ENCODE measurements around the gene SOX8.
"Not testable (repeated sequence)": the region's sequence is repeated elsewhere in the genome, so short reads cannot be mapped to it uniquely, and the experiment has no call there.

The SOX8 gene

DNA sequence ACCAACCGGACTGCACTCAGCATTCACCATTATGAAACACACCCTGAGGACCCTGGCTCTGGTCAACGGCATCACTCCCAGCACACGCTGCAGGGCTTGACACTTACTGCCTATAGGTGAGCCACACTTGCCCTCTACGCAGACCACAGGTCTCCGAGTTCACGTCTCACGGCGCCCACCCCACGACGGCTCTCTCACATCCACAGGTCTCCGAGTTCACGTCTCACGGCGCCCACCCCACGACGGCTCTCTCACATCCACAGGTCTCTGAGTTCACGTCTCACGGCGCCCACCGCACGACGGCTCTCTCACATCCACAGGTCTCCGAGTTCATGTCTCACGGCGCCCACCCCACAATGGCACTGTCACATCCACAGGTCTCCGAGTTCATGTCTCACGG, 25.8 kb upstream of the SOX8 start:
- DNase-seq (ENCODE audit: low read depth): not testable (repeated sequence)

DNA sequence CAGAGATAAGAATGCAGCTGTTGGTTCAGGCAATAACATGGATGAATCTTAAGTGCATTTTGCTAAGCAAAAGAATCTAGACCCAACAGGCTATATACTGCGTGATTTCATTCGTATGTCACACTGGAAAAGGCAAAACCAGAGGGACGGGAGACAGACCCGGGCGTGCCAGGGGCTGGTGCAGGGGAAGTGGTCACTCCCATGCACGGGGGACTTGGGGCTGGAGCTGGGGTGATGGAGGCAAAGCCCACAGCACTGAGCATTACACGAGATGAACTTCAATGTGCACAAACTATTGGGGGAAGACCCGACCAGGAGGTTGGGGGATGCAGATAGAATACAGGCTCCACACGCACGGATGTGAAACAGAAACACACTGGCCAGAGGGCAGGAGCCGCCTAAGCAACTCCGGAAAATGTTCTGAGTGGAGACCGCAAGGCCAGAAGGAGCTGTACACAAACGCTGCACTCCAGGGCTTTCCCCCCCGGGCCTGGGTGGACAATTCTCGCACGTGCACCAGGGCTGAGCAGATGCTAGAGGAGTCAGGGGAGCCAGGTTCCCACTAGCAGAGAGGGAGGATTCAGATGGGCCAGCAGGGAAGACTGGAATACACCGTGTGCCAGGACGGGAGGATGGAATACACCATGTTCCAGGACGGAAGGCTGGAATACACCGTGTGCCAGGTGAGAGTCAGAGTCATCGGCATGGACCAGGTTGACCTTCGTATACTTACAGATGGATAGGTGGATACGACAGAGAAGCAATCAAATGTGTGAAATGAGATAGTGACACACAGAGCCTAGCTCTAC, 22.1 kb upstream of the SOX8 start:
- DNase-seq (ENCODE audit: low read depth): no peak

DNA sequence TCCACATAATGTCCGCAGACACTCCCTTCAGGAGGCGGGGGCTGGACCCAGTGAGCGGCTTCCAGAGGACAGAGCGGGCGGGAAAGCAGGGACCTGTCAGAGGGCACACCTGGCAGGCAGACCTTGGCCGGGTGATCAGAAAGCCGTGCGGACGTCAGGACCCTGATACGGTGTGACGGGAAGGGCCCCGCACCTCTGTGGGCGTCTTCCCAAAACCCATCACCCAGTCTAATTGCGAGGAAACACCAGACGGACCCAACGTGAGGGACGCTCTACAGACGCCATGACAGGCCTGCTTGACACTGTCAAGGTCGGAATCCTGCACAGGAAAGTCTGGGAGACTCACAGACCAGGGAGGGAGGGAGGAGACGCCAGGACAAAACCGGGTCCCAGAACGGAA, 19.2 kb upstream of the SOX8 start:
- DNase-seq (ENCODE audit: low read depth): no peak

DNA sequence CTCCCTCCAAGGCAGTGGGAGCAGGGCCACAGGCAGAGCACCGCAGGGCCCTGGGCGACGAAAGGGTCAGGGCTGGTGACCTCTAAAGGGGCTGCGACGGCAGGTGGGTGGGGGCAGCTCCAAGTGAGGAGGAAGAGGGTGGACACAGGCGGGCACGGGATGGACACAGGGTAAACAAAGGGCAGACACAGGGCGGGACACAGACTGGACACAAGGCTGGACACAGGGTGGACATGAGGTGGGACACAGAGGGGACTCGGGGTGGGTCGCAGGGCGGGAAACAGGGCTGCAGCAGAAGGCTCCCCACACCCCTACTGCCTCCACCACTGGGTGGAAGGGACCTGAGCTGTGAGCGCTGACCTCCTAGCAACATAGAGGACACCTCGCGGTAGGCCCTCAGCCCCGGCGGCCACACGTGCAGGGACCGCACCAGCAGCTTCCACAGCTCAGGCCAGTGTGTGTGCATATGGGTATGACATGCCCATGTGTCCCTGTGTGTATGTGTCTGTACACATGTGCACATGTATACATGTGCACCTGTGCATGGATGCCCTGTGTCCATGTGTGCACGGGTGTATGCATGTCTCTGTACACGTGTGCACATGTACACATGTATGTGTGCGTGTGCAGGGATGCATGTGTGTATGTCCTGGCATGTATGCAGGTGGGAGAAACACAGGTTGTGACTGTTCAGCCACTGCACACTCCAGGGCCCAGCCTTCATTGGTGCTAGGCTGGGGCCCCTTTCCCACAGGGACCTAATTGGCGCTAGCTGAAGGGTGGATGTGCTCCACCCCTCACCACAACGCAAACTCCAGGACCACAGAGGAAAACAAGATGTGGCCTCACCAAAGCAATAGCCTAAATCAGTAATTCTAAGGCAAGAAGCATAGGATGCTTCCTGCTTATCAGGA, 18.4 kb upstream of the SOX8 start:
- no peak for DNase-seq (ENCODE audit: low read depth)

DNA sequence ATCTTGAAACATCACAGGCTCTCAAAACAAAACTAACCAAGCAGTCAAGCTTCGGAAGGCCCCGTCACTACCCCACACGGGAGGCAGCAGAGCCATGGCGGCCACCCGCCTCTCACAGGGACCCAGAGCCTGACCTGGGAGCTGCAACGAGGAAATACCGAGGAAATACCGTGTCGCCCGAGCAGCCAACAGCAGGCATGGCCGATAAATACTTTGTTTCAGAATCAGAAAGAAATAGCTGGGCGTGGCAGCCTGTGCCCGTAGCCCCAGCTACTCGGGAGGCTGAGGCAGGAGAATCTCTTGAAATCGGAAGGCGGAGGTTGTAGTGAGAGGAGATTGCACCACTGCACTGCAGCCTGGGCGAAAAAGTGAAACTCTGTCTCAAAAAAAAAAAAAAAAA, 17.7 kb upstream of the SOX8 start:
- no peak for DNase-seq (ENCODE audit: low read depth)

DNA sequence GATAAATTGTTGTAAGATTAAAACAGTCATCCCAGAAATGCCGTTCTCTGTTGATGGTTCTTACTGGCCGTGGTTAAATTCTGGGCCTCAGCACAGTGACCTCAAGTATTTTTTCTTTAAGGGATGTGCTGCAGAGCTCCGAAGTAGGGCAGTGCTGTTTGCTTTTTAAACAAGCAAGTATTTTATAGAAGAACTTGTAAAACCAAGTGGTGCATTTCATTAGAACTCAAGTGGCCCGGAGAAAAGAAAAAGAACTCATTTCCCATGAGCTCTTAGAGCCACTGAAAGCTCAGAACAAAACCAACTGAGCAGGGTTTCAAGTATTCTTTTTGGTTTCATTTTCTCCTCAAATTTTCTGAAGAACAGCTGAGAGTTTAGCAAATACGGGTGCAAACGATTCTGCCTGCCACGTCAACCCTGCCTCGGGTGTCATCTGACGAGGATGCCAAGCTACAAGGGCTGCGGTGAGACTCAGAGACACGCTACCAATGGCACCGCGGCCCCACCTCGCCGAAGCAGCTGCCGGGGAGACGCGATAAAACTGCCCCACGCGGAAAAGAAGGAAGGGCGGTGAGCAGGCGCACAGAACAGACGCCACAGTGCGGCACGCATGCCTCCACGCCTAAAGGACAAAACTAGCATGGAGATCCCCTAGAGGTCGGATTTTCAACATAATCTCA, 17.1 kb upstream of the SOX8 start:
- DNase-seq (ENCODE audit: low read depth): no peak

DNA sequence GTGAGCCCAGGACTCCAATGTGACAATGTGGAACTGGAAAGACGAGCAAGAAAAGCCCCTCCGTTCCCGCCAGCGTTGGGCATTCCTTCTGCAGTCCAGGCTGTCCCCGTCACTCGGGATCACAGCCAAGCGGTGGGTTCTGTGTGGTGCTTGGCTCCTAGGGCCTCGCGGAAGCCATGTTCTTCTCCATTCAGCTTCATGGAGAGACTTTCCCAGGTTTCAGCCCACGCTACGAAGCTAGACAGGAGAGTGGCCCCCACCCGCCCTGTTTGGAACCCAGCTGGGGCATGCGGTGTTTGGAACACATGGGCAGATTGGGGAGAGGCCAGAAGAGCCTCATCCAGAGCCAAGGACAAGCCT, 16.6 kb upstream of the SOX8 start:
- DNase-seq (ENCODE audit: low read depth): no peak

DNA sequence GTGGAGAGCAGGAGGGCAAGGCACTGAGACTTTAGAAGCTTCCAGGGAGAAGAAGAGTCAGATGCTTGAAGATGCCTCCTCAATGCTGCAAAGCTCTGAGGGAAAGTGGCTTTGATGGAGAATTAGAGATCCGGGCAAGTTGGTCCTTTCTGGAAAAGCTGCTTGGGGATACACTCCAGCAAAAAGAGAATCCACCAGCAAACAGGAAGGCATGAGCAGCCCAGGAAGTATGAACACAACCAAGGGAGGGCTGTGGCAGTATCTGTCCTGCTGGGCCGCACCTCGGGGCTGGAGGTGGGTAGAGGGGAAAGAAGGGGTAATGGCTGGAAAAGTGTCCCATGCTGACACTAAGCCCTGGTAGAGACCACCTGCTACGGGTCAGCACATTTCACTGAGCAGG, 16.1 kb upstream of the SOX8 start:
- DNase-seq (ENCODE audit: low read depth): no peak

DNA sequence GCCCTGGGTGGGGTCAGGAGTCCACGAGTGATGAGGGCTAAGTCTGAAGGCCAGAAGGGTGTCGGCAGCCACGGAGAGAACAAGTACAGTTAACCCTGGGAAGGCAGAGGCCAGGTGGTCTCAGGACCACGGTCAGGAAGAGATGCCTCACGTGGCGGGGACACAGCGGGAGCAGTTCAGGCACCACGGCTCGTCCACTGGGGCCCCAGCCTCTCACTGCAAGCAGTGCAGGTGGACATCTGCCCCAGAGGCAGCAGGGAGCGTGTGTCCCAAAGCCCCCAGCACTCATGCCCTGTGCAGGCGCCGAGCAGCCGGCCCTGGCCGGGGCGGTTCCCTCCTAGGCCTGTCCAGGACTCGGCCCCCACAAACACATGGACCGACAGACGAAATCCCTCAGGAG, 15.5 kb upstream of the SOX8 start:
- DNase-seq (ENCODE audit: low read depth): no peak

DNA sequence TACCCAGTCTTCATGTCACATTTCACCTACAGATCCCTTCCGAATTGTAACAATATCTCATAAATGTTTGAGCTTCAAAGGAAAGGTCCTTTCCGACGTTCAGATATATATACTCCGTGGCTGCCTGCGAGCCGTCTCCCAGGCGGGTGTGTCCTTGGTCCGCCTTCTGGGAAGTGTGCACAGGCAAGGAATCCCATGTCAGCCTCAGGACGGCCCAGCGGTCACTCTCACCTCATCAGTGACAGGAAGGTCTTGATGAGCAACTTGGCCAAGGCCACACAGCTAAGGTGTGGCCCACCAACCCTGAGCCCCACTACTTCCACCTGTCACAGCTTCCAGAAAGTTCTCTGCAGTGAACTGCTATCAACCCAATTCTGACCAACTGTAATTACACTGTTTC, 15.1 kb upstream of the SOX8 start:
- DNase-seq (ENCODE audit: low read depth): no peak

DNA sequence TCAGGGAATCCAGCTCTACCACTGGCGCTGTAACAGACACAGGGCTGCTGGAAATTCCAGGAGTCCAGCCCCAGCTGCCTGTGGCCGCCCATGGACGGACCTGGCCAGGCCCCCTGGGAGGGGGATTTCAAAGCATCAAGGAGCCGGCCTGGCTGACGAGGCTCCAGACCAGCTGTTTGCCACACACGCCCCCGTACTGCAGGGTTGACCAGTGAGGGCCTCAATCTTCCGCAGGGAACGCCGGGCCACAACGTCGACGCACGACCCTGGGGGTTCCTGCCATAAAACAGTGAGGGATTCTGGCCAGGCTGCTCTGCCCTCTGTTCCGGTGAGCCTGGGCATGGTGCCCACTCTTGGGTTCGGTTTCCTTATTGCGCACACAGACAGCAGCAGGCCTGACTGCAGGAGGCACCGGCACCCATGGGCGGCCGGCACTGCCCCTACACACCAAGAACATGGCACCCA, 14.5 kb upstream of the SOX8 start:
- DNase-seq (ENCODE audit: low read depth): no peak

DNA sequence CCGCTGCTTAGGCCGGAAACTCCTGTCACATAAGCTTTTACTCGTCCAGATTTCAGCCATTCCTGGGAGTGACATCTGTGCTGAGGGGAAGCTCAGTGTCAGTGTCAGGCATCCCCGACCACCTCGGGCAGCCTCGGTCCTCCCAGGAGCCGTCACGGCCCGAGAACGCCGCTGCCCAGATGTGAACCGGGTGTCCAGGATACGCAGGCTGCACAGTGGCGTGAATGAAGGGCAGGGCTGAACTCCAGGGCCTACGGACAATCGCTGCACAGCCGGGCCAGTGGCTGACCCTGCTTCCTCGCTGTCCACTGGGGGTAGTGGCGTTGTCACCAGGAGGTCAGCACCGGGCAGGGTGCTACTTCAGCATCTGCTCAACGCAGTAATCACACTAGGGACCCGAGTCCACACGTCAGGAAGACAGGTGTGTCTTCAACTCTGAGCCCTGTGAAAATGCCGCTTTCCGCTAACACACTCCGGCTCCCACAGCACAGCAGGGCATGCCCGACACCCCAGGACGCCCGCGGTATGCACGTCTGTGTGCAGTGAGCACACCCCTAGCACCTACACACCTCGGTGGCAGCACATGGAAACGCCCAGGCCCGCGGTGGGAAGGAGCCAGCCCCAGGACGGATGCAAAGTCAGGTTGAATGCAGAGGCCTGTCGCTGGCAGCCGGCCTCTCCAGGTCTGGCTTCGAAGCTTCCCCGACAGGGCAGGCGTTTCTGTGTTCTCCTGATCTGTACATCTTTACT, 13.8 kb upstream of the SOX8 start:
- DNase-seq (ENCODE audit: low read depth): no peak

DNA sequence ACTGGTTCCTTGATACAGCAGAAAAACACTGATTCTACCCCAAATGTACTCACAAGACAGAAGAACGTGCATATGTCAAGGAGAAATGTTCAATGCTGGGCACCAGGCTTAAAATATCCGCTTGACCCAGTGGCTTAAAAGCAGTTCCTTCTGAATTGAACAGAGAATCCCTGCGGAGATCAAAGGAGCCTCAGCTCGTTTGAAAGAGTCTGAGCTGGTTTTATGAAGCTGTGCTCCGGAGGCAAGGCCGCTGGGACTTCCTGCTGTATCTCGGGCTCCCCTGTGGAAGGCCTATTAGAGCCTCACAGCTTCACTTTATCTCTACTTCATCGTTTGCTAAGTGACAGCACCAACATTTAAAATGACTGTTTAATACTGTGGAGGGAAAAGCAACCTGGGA, 12.9 kb upstream of the SOX8 start:
- no peak for DNase-seq (ENCODE audit: low read depth)

DNA sequence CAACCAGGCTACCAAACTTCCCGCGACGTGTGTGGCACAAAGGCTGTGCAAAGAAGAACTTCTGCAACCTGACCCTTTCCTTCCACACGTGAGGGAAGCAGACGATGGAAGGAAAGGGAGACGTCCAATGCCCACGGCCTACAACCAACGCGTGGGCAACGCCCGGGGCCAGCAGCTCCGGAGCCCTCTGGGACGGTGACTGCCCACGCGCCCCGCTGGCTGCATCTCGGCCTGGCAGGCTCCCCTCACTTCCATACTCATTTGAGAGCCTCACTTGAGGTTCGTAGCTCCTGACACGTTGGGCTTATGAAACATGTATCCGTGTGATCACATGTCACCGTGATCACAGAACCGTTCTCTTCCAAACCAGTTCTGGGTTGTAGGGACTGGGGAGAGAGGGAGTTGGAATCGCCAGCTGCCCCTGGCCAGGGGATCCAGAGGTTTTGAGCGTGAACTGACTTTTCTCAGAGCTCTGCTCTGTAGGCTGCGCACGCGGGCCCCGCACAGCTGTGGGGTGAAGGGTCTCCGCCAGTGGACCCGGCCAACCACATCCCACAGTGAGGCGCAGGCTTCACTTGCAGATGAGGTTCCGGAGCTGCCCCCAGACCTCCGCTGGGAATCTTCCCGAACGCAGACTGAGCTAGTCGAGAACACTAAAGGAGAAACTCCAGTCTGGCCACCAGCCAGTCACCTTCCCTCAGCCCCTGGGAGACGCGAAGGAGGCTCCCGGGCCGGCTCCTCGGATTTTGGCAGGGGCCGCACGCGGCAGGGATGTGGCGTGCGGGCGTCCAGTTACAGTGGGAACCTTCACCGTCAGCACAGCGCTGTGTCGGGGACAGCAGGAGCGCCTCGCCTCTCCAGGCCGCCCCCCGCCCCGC, 11.8 kb upstream of the SOX8 start:
- no peak for DNase-seq (ENCODE audit: low read depth)

DNA sequence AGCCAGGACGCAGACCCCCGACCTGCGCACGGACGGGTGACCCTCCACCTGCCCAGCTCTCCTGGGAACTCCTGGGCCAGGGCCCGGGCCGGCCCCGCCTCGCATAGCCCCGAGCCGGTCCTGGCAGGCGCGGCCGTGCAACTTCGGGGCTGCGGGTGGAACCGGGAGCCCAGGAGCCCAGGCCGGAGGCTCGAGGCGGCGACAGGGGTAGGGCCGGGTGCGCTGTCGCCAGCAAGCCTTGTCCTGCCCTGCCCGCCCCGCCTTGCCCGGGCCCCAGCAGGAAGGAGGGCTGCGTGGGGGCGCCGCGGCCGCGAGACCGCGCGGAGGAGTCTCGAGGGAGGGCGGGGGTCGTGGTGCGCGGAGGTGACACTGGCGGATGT, 11.2 kb upstream of the SOX8 start:
- no peak for DNase-seq (ENCODE audit: low read depth)

DNA sequence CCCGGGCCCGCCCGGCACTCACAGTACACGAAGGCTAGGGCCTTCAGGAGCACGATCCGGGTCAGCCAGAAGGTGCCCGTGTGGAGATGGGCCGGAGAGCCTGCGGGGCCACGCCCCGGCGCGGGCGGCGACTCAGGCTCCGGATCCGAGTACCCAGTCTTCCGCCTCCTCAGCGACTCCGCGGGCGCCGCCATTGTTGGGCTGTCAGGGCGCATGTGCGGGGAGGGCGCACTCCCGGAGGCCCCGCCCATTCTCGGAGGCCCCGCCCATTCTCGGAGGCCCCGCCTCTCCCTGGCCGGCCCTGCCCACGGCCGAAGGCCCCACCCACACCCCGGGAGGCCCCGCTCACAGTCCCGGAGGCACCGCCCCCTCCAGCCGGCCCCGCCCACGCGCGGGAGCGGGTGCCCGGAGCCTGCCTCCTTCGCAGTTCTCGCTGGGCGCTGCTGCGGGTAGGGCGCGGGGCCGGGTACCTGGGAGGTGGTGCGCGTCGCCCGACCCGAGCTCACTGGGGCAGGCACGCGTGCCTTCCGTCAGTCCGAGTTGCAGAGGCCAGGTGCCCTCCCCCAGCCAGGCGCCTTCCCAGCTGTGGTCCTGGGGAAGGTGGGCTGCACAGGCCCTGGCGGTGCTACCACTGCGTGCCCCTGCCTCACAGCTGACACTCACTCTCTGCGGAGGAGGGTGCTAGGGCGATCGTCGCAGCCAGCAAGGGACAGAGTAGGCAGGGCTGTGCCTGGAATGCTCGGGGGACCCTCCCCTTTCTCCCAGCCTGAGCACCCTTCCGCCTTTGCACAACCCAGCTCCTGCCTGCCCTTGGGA, 10.6 kb upstream of the SOX8 start, which contains the start of gene LMF1:
Gene LMF1, minus strand, starts transcription at position 219 of the 816 bp plus-strand sequence. Its CDS starts 4 bp downstream, at position 215.
- peak; percentile 67 for DNase-seq (ENCODE audit: low read depth)

DNA sequence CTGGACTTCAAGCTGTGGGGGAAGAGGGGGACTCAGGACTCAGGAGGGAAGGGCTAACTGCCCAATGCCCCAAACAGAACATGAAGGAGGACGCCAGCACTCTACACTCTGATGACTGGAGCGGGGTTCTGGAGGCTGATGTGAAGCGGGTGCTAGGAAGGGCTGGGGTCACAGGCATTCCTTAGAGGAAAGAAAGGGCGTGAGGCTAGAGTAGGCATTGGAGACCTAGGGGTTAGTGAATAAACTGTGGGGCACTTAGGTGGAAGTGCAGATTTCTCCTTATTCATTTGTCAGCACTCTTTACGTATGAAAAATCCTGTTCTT, 10.0 kb upstream of the SOX8 start:
- DNase-seq (ENCODE audit: low read depth): no peak

DNA sequence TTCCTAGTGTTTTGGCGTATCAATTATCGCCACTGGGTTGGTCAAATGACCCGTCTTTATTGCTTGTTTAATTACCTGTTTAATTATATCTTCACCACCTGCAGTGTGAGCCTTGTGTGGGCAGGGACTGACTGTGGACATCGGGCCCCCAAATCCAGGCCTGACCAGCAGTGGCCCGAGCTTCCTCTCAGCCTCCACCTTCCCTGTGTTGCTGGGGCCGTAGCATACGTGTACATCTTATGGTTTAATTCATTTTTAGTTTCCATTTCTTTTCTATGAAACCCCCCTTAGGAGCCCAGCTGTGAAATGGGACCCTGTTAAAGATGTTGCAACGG, 9.6 kb upstream of the SOX8 start:
- DNase-seq (ENCODE audit: low read depth): no peak

DNA sequence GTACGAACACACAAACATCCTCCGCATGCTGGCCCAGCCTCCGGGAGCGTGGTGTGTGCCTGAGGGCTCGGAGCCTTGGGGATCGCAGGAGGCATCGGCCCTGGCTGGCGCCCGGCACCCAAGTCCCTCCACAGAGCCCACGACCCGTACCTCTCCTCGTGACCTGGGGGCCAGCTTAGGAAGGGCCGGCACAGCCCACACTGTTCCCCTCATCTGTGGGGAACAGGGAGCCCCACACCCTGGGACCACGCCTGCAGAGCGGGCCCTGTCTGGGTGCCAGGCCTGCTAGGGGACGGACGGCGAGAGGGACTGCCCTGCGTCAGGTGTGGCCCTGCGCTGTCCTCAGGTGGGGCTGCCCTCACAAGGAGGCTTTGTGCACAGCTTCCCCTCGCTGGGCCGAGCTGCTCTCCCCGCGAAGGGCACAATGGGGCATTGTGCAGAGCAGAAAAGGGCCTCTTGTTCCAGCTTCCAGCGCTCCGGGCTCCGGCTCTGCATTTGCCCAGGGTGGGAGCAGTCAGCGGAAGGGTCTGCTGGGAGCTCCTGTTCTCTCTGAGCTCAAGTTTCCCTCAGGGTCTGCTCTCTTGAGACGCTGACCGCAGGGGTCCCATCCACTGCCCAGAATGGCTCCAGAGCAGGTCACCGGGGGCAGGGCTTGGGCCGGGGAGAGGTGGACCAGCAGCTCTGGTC, 9.1 kb upstream of the SOX8 start:
- no peak for DNase-seq (ENCODE audit: low read depth)

DNA sequence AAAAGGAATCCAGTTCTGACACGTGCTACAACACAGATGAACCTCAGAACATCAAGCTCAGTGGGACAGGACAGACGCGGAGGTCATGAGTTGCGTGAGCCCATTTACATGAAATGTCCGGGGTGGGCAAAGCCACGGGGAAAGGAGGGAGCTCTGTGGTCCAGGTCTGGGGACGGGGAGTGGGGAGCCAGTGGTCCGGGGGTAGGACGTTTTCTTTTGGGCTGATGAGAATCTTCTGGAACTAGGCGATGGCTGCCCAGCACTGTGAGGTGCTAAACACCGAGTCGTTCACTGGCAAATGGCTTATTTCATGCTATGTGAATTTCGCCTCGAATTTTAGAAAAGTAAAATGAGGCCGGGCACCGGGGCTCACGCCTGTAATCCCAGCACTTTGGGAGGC, 8.2 kb upstream of the SOX8 start:
- DNase-seq (ENCODE audit: low read depth): no peak

Data from GM04504 (cell line).